IPS-NIHi7 (cell line): Measurements from ENCODE around the gene CTRL.

Experiments used
- DNase-seq: peaks from one replicate; pipeline ENCODE4 v3.0.0; 2012; ENCODE audit warnings: mixed read lengths; ENCODE audit errors: extremely low spot score

The CTRL gene

DNA sequence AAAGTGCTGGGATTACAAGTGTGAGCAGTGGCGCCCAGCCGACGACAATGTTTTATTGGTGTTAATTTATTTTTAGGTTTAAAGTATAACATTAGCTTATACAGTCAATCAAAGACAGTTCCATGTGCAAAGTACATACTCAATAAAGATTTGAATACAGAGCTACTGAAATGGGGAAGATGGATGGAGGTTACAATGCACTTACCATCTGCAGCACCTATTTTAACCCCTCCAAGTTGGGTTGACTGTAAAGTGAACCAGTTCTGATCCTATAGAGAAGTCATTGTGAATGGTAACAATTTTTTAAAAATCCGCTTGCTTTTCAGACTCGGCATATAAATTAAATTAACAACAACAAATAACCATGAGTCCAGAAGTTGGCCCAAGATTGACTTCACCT lies 39.3 kb downstream of the CTRL start:
- no peak for DNase-seq

DNA sequence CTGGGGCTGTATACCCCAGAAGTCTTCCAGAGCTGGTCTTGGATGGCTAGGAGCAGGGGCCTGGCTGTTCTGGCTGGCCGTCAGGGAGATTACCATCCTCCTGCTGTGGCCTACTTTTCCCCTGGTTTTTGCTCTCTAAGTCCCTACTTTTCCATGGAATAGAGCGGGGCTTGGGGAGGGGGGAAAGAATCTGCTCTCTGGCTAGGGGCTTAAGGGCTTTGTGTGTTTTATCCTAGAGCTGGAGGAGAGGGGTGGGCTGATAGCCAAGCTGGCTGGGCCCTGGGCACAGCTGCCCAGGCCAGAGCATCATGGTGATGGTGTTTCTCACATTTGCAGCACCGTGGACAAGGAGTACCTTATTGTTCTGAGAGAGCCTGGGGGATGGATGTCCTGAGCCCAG lies 43.3 kb downstream of the CTRL start:
- no peak for DNase-seq

DNA sequence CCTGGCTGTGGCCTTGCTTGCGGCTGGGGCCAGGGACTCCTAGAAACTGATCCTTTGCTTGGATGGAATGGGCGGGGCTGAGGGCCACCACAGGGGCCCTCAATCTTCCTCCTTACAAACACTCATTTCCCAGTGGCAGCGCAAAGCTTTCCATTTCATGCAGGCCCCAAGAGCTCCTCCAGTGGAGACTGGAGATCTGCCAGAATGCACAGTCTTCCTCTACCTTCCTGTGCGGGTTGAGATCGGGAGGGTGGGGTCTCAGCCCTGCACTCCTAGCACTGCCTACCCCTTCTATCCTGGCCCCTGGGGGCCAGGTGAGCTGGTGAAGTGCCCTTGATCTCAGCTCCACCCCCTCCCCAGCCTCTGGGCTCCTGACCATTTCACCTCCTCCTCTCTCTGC lies 45.3 kb downstream of the CTRL start:
- no peak for DNase-seq

DNA sequence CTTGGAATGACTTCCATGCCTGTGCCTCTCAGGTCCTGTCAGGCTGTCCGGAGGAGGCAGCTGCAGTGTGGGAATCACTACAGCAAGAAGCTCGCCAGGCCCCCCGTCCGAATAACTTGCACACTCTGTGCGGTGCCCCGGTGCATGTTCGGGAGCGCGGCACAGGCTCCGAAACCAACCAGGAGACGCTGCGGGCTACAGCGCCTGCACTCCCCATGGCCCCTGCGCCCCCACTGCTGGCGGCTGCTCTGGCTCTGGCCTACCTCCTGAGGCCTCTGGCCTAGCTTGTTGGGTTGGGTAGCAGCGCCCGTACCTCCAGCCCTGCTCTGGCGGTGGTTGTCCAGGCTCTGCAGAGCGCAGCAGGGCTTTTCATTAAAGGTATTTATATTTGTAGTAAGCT lies 45.7 kb downstream of the CTRL start:
- DNase-seq: no peak

DNA sequence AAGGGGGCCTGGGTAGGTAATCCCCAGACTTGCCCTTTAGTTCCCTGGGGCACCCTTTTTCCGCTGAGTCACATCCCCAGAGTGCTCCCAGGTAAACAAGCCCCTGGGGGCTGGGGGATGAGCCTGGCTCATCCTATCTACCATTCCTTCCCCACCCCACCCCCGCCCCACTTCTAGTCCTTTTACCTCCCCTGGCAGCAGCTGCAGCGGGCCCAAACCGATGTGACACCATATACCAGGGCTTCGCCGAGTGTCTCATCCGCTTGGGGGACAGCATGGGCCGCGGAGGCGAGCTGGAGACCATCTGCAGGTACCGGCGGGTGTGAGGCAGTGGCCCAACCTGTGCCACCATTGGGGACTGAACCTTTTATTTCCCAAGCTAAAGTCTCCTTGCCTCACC lies 46.1 kb downstream of the CTRL start:
- DNase-seq: no peak

DNA sequence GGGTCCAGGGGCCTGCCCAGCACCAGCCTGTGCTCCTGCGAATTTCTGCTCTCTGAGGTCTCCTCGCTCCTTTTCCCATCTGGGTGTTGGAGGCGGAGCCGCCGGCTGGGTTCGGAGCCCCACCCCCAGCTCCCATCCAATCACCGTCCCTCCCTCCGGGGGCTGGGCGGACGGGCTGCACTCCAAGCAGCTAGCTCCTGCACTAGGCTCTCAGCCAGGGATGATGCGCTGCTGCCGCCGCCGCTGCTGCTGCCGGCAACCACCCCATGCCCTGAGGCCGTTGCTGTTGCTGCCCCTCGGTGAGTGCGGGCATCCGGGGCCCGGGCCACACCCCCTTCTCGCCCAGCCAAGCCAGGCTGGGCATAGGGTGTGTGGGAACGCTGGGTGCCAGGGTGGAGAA lies 47.0 kb downstream of the CTRL start, which contains the start of gene NRN1L:
Gene NRN1L, plus strand, starts transcription at position 202 of the 400 bp plus-strand sequence. Its CDS starts 19 bp downstream, at position 221.
- DNase-seq: peak; percentile 97

DNA sequence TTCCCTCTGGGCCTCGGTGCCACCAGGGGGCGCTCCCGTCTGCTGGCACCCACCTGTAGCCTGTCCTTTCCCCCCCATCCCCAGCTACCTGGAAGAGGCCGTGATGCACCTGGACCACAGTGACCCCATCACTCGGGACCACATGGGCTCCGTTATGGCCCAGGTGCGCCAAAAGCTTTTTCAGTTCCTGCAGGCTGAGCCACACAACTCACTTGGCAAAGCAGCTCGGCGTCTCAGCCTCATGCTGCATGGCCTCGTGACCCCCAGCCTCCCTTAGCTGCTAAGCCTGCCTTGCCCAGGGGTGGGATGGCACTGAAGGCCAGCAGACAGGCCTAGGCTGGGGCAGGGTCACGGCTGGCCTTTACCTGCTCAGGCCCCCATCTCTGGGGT lies 47.8 kb downstream of the CTRL start:
- peak; percentile 86 for DNase-seq

DNA sequence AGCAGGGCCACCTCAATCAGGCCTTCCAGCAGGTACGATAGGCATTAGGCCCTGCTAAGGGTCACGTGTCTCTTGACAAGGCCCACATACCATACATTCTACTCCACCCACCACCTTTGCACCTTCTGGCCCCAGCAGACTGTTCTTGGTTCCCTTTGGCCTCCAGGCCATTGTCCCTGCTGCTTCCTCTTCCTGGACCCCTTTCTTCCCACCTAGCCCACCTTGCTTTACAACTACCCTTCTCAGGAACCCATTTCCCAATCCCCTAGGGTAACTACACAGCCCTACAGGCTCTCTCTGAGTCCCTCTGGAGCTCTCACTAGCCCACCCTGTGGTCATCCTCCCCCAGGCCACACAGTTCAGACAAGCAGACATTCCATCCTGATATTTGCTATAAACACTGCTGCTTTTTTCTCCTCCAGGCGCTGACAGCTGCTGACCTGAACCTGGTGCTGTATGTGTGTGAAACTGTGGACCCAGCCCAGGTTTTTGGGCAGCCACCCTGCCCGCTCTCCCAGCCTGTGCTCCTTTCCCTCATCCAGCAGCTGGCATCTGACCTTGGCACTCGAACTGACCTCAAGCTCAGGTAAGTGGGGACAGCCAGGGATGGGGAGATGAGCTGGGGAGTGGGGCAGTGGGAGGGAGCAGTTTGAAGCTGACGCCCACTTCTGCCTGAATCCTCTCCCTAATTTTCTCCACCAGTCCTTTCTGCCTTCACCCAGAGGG lies 48.4 kb downstream of the CTRL start:
- no peak for DNase-seq

DNA sequence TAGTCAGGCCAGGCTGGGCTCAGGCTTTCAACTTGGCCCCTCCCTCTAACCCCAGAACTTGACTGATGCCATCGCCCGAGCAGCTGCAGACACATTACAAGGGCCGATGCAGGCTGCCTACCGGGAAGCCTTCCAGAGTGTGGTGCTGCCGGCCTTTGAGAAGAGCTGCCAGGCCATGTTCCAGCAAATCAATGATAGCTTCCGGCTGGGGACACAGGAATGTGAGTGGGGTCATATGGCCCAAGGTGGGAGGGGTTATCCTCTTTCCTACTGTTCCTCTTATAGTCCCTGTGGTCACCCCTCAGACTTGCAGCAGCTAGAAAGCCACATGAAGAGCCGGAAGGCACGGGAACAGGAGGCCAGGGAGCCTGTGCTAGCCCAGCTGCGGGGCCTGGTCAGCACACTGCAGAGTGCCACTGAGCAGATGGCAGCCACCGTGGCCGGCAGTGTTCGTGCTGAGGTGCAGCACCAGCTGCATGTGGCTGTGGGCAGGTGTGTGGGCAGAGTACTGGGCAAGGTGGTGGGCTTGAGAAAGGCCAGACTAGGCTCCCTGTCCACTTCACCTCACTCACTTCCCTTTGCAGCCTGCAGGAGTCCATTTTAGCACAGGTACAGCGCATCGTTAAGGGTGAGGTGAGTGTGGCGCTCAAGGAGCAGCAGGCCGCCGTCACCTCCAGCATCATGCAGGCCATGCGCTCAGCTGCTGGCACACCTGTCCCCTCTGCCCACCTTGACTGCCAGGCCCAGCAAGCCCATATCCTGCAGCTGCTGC lies 49.1 kb downstream of the CTRL start:
- DNase-seq: no peak

DNA sequence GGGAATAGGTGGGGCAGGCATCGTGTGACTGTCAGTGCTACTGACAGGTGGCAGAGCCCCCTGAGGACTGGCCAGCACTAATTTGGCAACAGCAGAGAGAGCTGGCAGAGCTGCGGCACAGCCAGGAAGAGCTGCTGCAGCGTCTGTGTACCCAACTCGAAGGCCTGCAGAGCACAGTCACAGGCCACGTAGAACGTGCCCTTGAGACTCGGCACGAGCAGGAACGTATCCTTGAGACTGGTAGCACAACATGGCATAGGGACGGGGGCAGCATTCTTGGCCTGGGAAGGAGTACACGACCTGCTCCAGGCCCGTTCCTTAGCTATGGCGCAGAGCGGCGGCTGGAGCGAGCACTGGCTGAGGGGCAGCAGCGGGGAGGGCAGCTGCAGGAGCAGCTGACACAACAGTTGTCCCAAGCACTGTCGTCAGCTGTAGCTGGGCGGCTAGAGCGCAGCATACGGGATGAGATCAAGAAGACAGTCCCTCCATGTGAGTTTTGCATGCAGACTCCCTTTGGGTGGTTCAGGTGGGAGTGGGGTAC lies 50.0 kb downstream of the CTRL start:
- DNase-seq: no peak

DNA sequence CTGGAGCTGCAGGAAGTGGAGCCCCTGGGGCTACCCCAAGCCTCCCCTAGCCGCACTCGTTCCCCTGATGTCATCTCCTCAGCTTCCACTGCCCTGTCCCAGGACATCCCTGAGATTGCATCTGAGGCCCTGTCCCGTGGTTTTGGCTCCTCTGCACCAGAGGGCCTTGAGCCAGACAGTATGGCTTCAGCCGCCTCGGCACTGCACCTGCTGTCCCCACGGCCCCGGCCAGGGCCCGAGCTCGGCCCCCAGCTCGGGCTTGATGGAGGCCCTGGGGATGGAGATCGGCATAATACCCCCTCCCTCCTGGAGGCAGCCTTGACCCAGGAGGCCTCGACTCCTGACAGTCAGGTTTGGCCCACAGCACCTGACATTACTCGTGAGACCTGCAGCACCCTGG lies 51.1 kb downstream of the CTRL start:
- DNase-seq: no peak

DNA sequence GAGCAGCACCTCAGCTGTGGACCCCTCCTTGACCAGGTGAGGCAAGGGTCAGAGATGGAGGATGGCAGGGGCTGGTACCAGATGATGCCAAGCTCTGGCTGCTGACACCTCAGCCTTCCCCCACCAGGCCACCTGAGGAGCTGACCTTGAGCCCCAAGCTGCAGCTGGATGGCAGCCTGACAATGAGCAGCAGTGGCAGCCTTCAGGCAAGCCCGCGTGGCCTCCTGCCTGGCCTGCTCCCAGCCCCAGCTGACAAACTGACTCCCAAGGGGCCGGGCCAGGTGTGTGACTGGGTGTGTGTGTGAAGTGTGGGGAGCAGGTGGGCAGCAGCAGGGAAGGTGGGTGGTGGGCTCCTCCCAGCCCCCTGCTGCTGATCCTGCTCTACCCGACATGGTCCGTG lies 51.7 kb downstream of the CTRL start:
- no peak for DNase-seq
